ENCODE data around the gene PTGR2. TPM values are rescaled to one million over a fixed set of nuclear protein-coding genes. Genes with fewer than 3 reads are reported as not detected.
"Not testable (repeated sequence)": the region's sequence is repeated elsewhere in the genome, so short reads cannot be mapped to it uniquely, and the experiment has no call there.

The PTGR2 gene
- total RNA-seq, 1 experiment from 2014 or later, result 12.0 TPM

GRCh38 chr14:73889376-73889775 lies 37.7 kb downstream of the PTGR2 start:
- no peak for TF ChIP-seq CTCF (IDR thresholded peaks at IDR 0.05; ENCODE audit: unreplicated experiment)
- Mint-ChIP-seq H3K4me1 (ENCODE audit: low read depth, unreplicated experiment) (peaks cover 25% of the 10 kb centered on the region), H3K36me3 (ENCODE audit: insufficient read depth, unreplicated experiment) (peaks cover 34% of the 10 kb centered on the region), H3K27me3 (ENCODE audit: unreplicated experiment) (no peaks in the 10 kb centered on the region), H3K27ac (ENCODE audit: unreplicated experiment) (no peak overlapping the region), H3K4me3 (ENCODE audit: low read depth, unreplicated experiment) (no peak overlapping the region), H3K9me3 (ENCODE audit: low read depth, unreplicated experiment) (no peaks in the 10 kb centered on the region)
- BruUV-seq (replicated peaks), result no TSS peak
- intact Hi-C loops (cut with micrococcal nuclease; ENCODE audit: unreplicated experiment), result loop anchor here (10.0 kb wide), 1 partner anchor 145 kb away; no protein-coding TSS in a partner anchor
- DNase-seq, result no peak
- CTCF ChIA-PET, result no interaction called here

DNA sequence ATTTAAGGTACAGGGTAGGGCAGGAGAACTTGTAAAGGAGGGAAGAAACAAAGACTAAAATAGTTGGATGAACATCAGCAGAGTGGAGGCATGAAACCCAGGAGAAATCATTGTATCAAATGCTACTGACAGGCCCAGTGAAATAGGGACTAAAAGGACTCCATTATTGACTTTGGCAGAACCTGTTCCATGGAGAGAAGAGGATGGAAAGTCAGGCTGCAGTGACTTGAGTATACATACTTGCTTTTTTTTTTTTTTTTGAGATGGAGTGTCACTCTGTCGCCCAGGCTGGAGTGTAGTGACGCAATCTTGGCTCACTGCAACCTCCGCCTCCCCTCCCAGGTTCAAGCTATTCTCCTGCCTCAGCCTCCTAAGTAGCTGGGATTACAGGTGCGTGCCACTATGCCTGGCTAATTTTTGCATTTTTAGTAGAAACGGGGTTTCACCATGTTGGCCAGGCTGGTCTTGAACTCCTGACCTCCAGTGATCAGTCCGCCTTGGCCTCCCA lies 42.6 kb downstream of the PTGR2 start:
- BruUV-seq (replicated peaks); DNase-seq; H3K9me3 Mint-ChIP-seq (ENCODE audit: low read depth, unreplicated experiment); H3K4me1 Mint-ChIP-seq (ENCODE audit: low read depth, unreplicated experiment); H3K4me3 Mint-ChIP-seq (ENCODE audit: low read depth, unreplicated experiment); intact Hi-C loops (cut with micrococcal nuclease; ENCODE audit: unreplicated experiment); H3K27me3 Mint-ChIP-seq (ENCODE audit: unreplicated experiment); H3K27ac Mint-ChIP-seq (ENCODE audit: unreplicated experiment): not testable (repeated sequence)
- peaks cover 23% of the 10 kb centered on the region for H3K36me3 Mint-ChIP-seq (ENCODE audit: insufficient read depth, unreplicated experiment)
- CTCF ChIA-PET, result interaction anchor here (0.6 kb wide), 1 partner anchor 820 kb away, joined by 3 read pairs; no protein-coding TSS in a partner anchor

- Mint-ChIP-seq H3K27me3 (ENCODE audit: unreplicated experiment) (no peaks in the 10 kb centered on the region), H3K4me3 (ENCODE audit: low read depth, unreplicated experiment) (no peak overlapping the region), H3K36me3 (ENCODE audit: insufficient read depth, unreplicated experiment) (peaks cover 30% of the 10 kb centered on the region), H3K9me3 (ENCODE audit: low read depth, unreplicated experiment) (no peaks in the 10 kb centered on the region), H3K4me1 (ENCODE audit: low read depth, unreplicated experiment) (no peaks in the 10 kb centered on the region), H3K27ac (ENCODE audit: unreplicated experiment) (no peak overlapping the region)
- intact Hi-C loops (cut with micrococcal nuclease; ENCODE audit: unreplicated experiment), result no loop called here
- no TSS peak for BruUV-seq (replicated peaks)
- no peak for DNase-seq
- CTCF ChIA-PET, result no interaction called here
- no peak for TF ChIP-seq CTCF (IDR thresholded peaks at IDR 0.05; ENCODE audit: unreplicated experiment)
Observed at GRCh38 chr14:73895939-73896338, 44.3 kb downstream of the PTGR2 start.

- BruUV-seq (replicated peaks), result no TSS peak
- Mint-ChIP-seq H3K27me3 (ENCODE audit: unreplicated experiment) (no peaks in the 10 kb centered on the region), H3K4me1 (ENCODE audit: low read depth, unreplicated experiment) (no peaks in the 10 kb centered on the region), H3K27ac (ENCODE audit: unreplicated experiment) (no peak overlapping the region), H3K9me3 (ENCODE audit: low read depth, unreplicated experiment) (no peaks in the 10 kb centered on the region), H3K4me3 (ENCODE audit: low read depth, unreplicated experiment) (no peak overlapping the region), H3K36me3 (ENCODE audit: insufficient read depth, unreplicated experiment) (peaks cover 30% of the 10 kb centered on the region)
- CTCF ChIA-PET, result no interaction called here
- TF ChIP-seq CTCF (IDR thresholded peaks at IDR 0.05; ENCODE audit: unreplicated experiment), result no peak
- intact Hi-C loops (cut with micrococcal nuclease; ENCODE audit: unreplicated experiment), result no loop called here
- no peak for DNase-seq
Observed at GRCh38 chr14:73896521-73896920, 44.9 kb downstream of the PTGR2 start.

DNA sequence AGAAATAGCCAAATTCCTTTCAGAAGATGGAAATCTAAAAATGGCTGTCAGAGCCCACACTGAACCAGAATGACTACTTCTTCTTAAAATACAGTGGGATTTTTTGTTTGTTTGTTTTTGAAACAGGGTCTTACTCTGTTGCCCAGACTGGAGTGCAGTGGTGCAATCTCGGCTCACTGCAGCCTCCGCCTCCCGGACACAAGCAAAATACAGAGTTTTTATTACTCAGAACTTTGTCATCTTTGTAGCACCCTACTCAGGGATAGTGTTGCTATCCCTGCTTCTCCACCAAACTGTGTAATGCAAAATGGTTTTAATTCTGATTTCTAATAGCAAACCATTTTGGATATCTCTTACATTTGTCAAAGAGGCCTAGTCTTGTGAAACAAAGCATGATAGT lies 51.4 kb downstream of the PTGR2 start:
- no peak for DNase-seq
- Mint-ChIP-seq H3K9me3 (ENCODE audit: low read depth, unreplicated experiment) (no peaks in the 10 kb centered on the region), H3K27ac (ENCODE audit: unreplicated experiment) (no peak overlapping the region), H3K36me3 (ENCODE audit: insufficient read depth, unreplicated experiment) (peaks cover 25% of the 10 kb centered on the region), H3K4me1 (ENCODE audit: low read depth, unreplicated experiment) (no peaks in the 10 kb centered on the region), H3K4me3 (ENCODE audit: low read depth, unreplicated experiment) (no peak overlapping the region), H3K27me3 (ENCODE audit: unreplicated experiment) (no peaks in the 10 kb centered on the region)
- BruUV-seq (replicated peaks), result no TSS peak
- intact Hi-C loops (cut with micrococcal nuclease; ENCODE audit: unreplicated experiment), result no loop called here
- CTCF ChIA-PET, result no interaction called here
- no peak for TF ChIP-seq CTCF (IDR thresholded peaks at IDR 0.05; ENCODE audit: unreplicated experiment)

Data from Calu3 (cell line).